Upper lobe of left lung (tissue), 6 donors: ENCODE measurements around the gene SH3PXD2A. TPM values are rescaled to one million over a fixed set of nuclear protein-coding genes. Genes with fewer than 3 reads are reported as not detected.
A peak's percentile ranks its signal among the peaks of the same experiment; 100 is the strongest.

Source experiments
- ATAC-seq, 2 donors: fragments of 200-7000 bp; cut with Tn5 transposase; one replicate each; pipeline ENCODE4 v1.9.1; 2022; ENCODE audit warnings: mild to moderate bottlenecking in 2 of 2, moderate library complexity in 2 of 2; ENCODE audit not compliant: low FRiP score in 2 of 2
- DNase-seq, 2 donors: peaks; one replicate each; pipeline ENCODE4 v3.0.0-alpha.2; 2019 to 2020
- H3K27ac ChIP-seq, 4 donors: fragments of 200-600 bp; sonication (generic); one replicate each; pipeline ENCODE4 v1.5.1; 2016 to 2019
- H3K27me3 ChIP-seq, 4 donors: fragments of 200-600 bp; sonication (generic); one replicate each; pipeline ENCODE4 v1.5.1; 2017 to 2019
- H3K36me3 ChIP-seq, 4 donors: fragments of 200-600 bp; sonication (generic); one replicate each; pipeline ENCODE4 v1.5.1; 2016 to 2019
- H3K4me1 ChIP-seq, 4 donors: fragments of 200-600 bp; sonication (generic); one replicate each; pipeline ENCODE4 v1.5.1; 2018 to 2019
- H3K4me3 ChIP-seq, 4 donors: fragments of 200-600 bp; sonication (generic); one replicate each; pipeline ENCODE4 v1.5.1; 2017 to 2019; ENCODE audit warnings: mild to moderate bottlenecking in 2 of 4, moderate library complexity in 1 of 4
- H3K9me3 ChIP-seq, 4 donors: fragments of 200-600 bp; sonication (generic); one replicate each; pipeline ENCODE4 v1.5.1; 2018 to 2019
- CTCF ChIP-seq, 6 experiments: fragments of 450-650 bp in 4 of 6; fragments of 200-600 bp in 2 of 6; sonication (generic) in 2 of 6; IDR thresholded peaks; one replicate each; pipeline ENCODE4 v1.5.1; 2016 to 2019; ENCODE audit warnings: antibody characterized with exemption in 6 of 6
- EP300 ChIP-seq, 4 donors: sonication (generic); formaldehyde crosslinking; IDR thresholded peaks; one replicate each; pipeline ENCODE4 v1.5.1; 2017; ENCODE audit warnings: antibody characterized with exemption in 4 of 4, control low read depth in 2 of 4
- POLR2A ChIP-seq, 4 donors: fragments of 450-650 bp; IDR thresholded peaks; one replicate each; pipeline ENCODE4 v1.5.1; 2016 to 2017; ENCODE audit warnings: antibody characterized with exemption in 4 of 4, mild to moderate bottlenecking in 2 of 4
- POLR2AphosphoS5 ChIP-seq, 2 donors: sonication (generic); formaldehyde crosslinking; IDR thresholded peaks; one replicate each; pipeline ENCODE4 v1.5.1; 2017; ENCODE audit warnings: antibody characterized with exemption in 2 of 2
- WGBS, 2 donors: methylation state at CpG; one replicate each; pipeline ENCODE4 v1.1.5; 2017 to 2018; 5-methylcytosine and 5-hydroxymethylcytosine counted together
- total RNA-seq, 6 donors: library from RNA; depleted of rRNA in 4 of 6; stranded (reverse); fragments of >200 nt in 4 of 6; gene quantifications; one replicate each; pipeline versions ENCODE4 v1.1.0 to v1.2.1, GENCODE V29; 2016 to 2021
- donor health status: DM: no; HTN: no; CAD: no; lungs with moderate emphysema.
- donor health status: DM: no; HTN: yes; CAD: no; lungs with severe emphysema.

SH3PXD2A gene
- total RNA-seq, 6 donors from 2014 or later: 19.6 to 42.2 (median 30.8) TPM

DNA sequence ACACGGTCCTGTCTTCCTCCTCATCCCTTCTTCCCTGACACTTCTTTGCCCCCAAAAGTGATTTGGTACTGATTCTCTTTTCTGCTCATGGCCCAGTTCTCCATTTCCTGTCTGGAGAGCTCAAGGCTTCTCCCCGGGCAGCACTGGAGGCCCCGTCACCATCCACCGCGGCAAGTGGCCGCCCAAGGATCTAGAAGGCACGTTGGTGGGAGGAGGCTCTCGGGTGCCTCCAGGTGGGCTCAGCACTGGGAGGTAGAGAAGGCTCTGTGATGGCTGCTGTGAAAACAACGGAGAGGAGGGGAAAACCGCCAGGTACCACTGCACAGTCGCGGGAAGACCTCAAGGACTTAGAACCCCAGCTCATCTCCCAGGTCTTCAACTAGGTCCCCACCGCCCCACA is 227.5 kb downstream of the SH3PXD2A start:
- no peak overlapping the region for H3K27ac ChIP-seq
- no peaks in the 10 kb centered on the region for H3K9me3 ChIP-seq
- TF ChIP-seq EP300 (IDR thresholded peaks at IDR 0.05) (no peak), CTCF (IDR thresholded peaks at IDR 0.05) (no peak), POLR2AphosphoS5 (IDR thresholded peaks at IDR 0.05) (no peak), POLR2A (IDR thresholded peaks at IDR 0.05) (no peak)
- 90 to 92% methylated on average over 13 of the region's 13 CpGs for WGBS, 2 donors
- peaks cover 0 to 60% (median 33%) of the 10 kb centered on the region in 4 donors for H3K36me3 ChIP-seq
- DNase-seq: no peak
- H3K27me3 ChIP-seq: no peaks in the 10 kb centered on the region
- H3K4me3 ChIP-seq: no peak overlapping the region
- ATAC-seq: no peak
- H3K4me1 ChIP-seq: no peaks in the 10 kb centered on the region

DNA sequence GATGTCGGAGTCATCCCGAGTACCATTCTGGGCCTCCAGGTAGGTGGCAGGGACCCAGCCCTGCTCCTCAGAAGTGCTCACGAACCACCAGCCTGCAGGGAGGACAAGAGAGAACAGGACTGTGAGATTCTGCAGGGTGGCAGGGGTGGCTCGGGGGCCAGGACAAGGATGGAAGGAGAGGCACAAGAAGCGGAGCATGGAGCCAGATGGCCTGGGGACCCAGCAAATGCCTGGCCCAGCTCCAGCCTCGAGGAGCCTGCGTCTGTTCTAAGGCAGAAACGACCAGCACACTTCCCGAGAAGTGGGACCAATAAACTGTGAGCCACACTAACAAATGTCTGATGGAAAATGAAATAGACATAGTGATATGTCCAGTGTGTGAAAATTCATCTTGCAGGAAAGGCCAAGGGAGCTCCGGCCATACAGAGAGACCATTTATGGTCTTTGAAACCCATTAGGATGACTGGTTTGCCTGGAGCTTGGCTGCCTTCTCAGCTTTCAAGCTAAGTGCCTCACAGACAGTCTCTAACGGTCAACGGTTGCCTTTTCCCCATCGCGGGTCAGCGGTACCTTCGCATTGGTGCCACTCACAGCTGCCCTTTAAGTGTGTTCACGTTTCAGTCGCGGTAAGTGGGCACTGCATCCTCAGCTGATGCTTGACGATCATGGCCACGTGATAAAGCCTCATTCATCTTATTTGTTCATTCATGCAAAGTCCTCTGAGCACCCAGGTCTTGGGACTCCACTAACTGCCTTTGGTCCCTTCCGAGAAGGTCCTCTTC is 228.1 kb downstream of the SH3PXD2A start:
- H3K9me3 ChIP-seq: no peaks in the 10 kb centered on the region
- no peak overlapping the region for H3K4me3 ChIP-seq
- DNase-seq (no peak), ATAC-seq (no peak)
- H3K36me3 ChIP-seq: peaks cover 0 to 65% (median 37%) of the 10 kb centered on the region in 4 donors
- no peak overlapping the region for H3K27ac ChIP-seq
- 83 to 89% methylated on average over 22 of the region's 22 CpGs for WGBS, 2 donors
- TF ChIP-seq POLR2A (IDR thresholded peaks at IDR 0.05) (no peak), CTCF (IDR thresholded peaks at IDR 0.05) (no peak), EP300 (IDR thresholded peaks at IDR 0.05) (no peak), POLR2AphosphoS5 (IDR thresholded peaks at IDR 0.05) (no peak)
- H3K4me1 ChIP-seq: no peaks in the 10 kb centered on the region
- H3K27me3 ChIP-seq: no peaks in the 10 kb centered on the region

- Histone ChIP-seq H3K4me3 (no peak overlapping the region), H3K9me3 (no peaks in the 10 kb centered on the region), H3K36me3 (peaks cover 0 to 66% (median 40%) of the 10 kb centered on the region in 4 donors), H3K27me3 (no peaks in the 10 kb centered on the region), H3K27ac (no peak overlapping the region), H3K4me1 (peaks cover 0 to 3% (median 1%) of the 10 kb centered on the region in 4 donors)
- DNase-seq (peak in 1 of 2 donors; percentile 42), ATAC-seq (no peak)
- WGBS, 2 donors: 87 to 91% methylated on average over 11 of the region's 11 CpGs
- no peak for TF ChIP-seq EP300 (IDR thresholded peaks at IDR 0.05)
- no peak for TF ChIP-seq POLR2A (IDR thresholded peaks at IDR 0.05)
- TF ChIP-seq CTCF (IDR thresholded peaks at IDR 0.05): no peak
- no peak for TF ChIP-seq POLR2AphosphoS5 (IDR thresholded peaks at IDR 0.05)
Measured at GRCh38 chr10:103626178-103626577, 229.2 kb downstream of the SH3PXD2A start.

DNA sequence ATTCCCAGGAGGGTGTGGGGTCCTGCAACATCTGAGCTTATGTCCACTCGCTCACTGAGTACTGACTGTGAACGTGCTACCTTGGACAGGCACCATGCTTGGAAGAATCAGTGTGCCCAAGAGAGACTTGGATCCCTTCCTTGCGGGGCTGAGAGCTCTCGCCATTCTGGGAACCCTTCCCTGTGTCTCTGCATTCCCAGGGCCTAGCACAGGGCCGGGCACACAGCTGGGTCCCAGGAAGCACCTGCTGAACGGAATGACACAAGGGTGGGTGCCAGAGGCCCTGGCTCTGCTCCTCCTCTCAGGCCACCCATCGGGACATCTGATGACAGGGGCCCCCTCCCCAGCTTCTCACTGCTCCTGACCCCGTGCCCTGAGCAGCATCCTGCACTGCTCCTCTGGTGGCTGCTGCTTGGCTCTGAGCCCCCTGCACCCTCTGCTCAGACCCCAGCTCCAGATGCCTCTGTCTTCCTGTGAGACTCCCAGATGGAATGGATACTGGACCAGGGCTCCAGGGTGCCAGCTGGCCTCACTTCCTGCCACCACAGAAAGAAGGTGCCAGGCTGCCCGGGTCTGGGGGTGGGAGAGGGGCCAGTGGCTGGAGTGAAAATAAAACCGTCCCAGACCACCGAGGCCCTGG is 232.3 kb downstream of the SH3PXD2A start:
- no peak overlapping the region for H3K27ac ChIP-seq
- H3K9me3 ChIP-seq: no peaks in the 10 kb centered on the region
- 80 to 89% methylated on average over 10 to 11 of the region's 11 CpGs for WGBS, 2 donors
- H3K4me3 ChIP-seq: no peak overlapping the region
- TF ChIP-seq POLR2A (IDR thresholded peaks at IDR 0.05) (no peak), CTCF (IDR thresholded peaks at IDR 0.05) (no peak), EP300 (IDR thresholded peaks at IDR 0.05) (no peak), POLR2AphosphoS5 (IDR thresholded peaks at IDR 0.05) (no peak)
- H3K27me3 ChIP-seq: no peaks in the 10 kb centered on the region
- ATAC-seq (no peak), DNase-seq (no peak)
- H3K4me1 ChIP-seq: peaks cover 0 to 18% (median 6%) of the 10 kb centered on the region in 4 donors
- peaks cover 0 to 89% (median 54%) of the 10 kb centered on the region in 4 donors for H3K36me3 ChIP-seq
